K562 (cell line): Measurements from ENCODE around the gene CPNE1. TPM values are rescaled to one million over a fixed set of nuclear protein-coding genes. Genes with fewer than 3 reads are reported as not detected.
"Not testable (repeated sequence)": the region's sequence is repeated elsewhere in the genome, so short reads cannot be mapped to it uniquely, and the experiment has no call there.

Experiments used
- ATAC-seq: fragments of 200-7000 bp; cut with Tn5 transposase; 3 replicates; pipeline ENCODE4 v1.9.1; 2020; ENCODE audit warnings: moderate library complexity
- BruUV-seq: library from RNA; stranded (reverse); fragments of 400-500 nt; replicated peaks from 2 replicates; lab custom pipeline; 2021; lab: Mats Ljungman, UMichigan
- CTCF ChIA-PET: fragments of 300-600 bp; formaldehyde crosslinking; extraction: SDS; loops from one replicate; lab custom pipeline; 2021; ENCODE audit warnings: low intra/inter-chr PET ratio; lab: Yijun Ruan, JAX
- POLR2A ChIA-PET: fragments of 300-600, 350-650 bp; sonication (Branson Sonifier 250); formaldehyde crosslinking; extraction: SDS; loops from one replicate; lab custom pipeline; 2021; ENCODE audit warnings: antibody characterized with exemption, inconsistent platforms; lab: Yijun Ruan, JAX
- DNase-seq, 4 experiments: peaks; one replicate each; pipeline versions ENCODE4 v3.0.0 to v3.0.0-alpha.2; 2011 to 2018; ENCODE audit warnings: low spot score in 3 of 4, mixed read lengths in 3 of 4; ENCODE audit errors: extremely low read depth in 1 of 4
- FAIRE-seq: peaks from 2 replicates; lab custom pipeline; 2011; peaks lifted over from hg19 to GRCh38; lab: Jason Lieb, UNC
- H2AFZ ChIP-seq: 2 replicates; pipeline ENCODE4 v1.6.0; 2011; ENCODE audit warnings: low read depth, low read length, control low read depth, inconsistent platforms
- H3K27ac ChIP-seq: fragments of 200-600 bp; 3 replicates; pipeline ENCODE4 v1.8.0; 2011; ENCODE audit warnings: low read depth, mild to moderate bottlenecking, control low read depth, inconsistent platforms, low read length, moderate library complexity, mixed read lengths; ENCODE audit errors: extremely low read depth
- H3K27me3 ChIP-seq, 2 experiments: fragments of 300-600 bp in 1 of 2; 2 replicates in 1 of 2; 3 replicates in 1 of 2; pipeline versions ENCODE4 v1.6.0 to v1.8.0; 2011; ENCODE audit warnings: inconsistent platforms in 2 of 2, low read length in 2 of 2, mild to moderate bottlenecking in 1 of 2, mixed read lengths in 1 of 2, moderate library complexity in 1 of 2; ENCODE audit not compliant: control insufficient read depth in 2 of 2, insufficient read depth in 2 of 2
- H3K36me3 ChIP-seq: fragments of 300-600 bp; 3 replicates; pipeline ENCODE4 v1.8.0; 2011; ENCODE audit warnings: mild to moderate bottlenecking, low read length, inconsistent platforms; ENCODE audit not compliant: control insufficient read depth, insufficient read depth
- H3K4me1 ChIP-seq, 2 experiments: fragments of 200-600 bp in 1 of 2; replicated peaks in 1 of 2; 2 replicates in 1 of 2; 3 replicates in 1 of 2; pipeline versions ENCODE4 v1.5.1 to v1.8.0; 2011; ENCODE audit warnings: inconsistent platforms in 2 of 2, low read length in 2 of 2, mild to moderate bottlenecking in 1 of 2, mixed read lengths in 1 of 2, moderate library complexity in 1 of 2; ENCODE audit not compliant: control insufficient read depth in 2 of 2, insufficient read depth in 2 of 2
- H3K4me2 ChIP-seq: 2 replicates; pipeline ENCODE4 v1.6.1; 2011; ENCODE audit warnings: low read length, control low read depth, inconsistent platforms, mixed read lengths; ENCODE audit not compliant: insufficient read depth
- H3K4me3 ChIP-seq: fragments of 200-600 bp; sonication (generic), shearing (Covaris generic); 2 replicates; pipeline ENCODE4 v1.5.1; 2016; ENCODE audit warnings: control low read depth, inconsistent platforms
- H3K79me2 ChIP-seq: fragments of 200-600 bp; 3 replicates; pipeline ENCODE4 v1.8.0; 2011; ENCODE audit warnings: low read length, inconsistent platforms; ENCODE audit not compliant: control insufficient read depth, insufficient read depth
- H3K9ac ChIP-seq, 2 experiments: 2 replicates each; pipeline versions ENCODE4 v1.6.0 to v1.6.1; 2011; ENCODE audit warnings: low read depth in 2 of 2, low read length in 2 of 2, control low read depth in 1 of 2, inconsistent platforms in 1 of 2, mild to moderate bottlenecking in 1 of 2, mixed read lengths in 1 of 2; ENCODE audit not compliant: insufficient read depth in 1 of 2
- H3K9me1 ChIP-seq: one replicate; pipeline ENCODE4 v1.6.0; 2011; ENCODE audit warnings: inconsistent platforms, mild to moderate bottlenecking, low read length, moderate library complexity; ENCODE audit not compliant: control insufficient read depth, insufficient read depth
- H3K9me3 ChIP-seq: replicated peaks from 2 replicates; pipeline ENCODE4 v1.5.1; 2011; ENCODE audit warnings: low read depth, low read length, inconsistent platforms; ENCODE audit not compliant: control insufficient read depth, insufficient read depth
- H4K20me1 ChIP-seq: replicated peaks from 2 replicates; pipeline ENCODE4 v1.6.1; 2011; ENCODE audit warnings: low read length, inconsistent platforms, mixed read lengths; ENCODE audit not compliant: control insufficient read depth, insufficient read depth
- KHSRP ChIP-seq: fragments of 450-650 bp; IDR thresholded peaks from 2 replicates; pipeline ENCODE4 v1.6.1; 2017
- POLR2AphosphoS5 ChIP-seq: IDR thresholded peaks from 2 replicates; pipeline ENCODE4 v1.6.1; 2011; ENCODE audit warnings: mild to moderate bottlenecking, low read depth, low read length, moderate library complexity; ENCODE audit not compliant: control insufficient read depth, insufficient read depth
- POLR2B ChIP-seq: fragments of 450-650 bp; IDR thresholded peaks from 2 replicates; pipeline ENCODE4 v1.6.1; 2018; ENCODE audit warnings: low read depth; ENCODE audit not compliant: partially characterized antibody
- RBFOX2 ChIP-seq: fragments of 200-400 bp; formaldehyde crosslinking; IDR thresholded peaks from 2 replicates; pipeline ENCODE4 v1.6.1; 2017; ENCODE audit warnings: low read depth, mild to moderate bottlenecking, low read length, moderate library complexity
- ZNF140 ChIP-seq: fragments of 250-450 bp; sonication (Bioruptor Pico); IDR thresholded peaks from 2 replicates; pipeline ENCODE4 v1.8.0; 2021; ENCODE audit warnings: moderate library complexity, mild to moderate bottlenecking, inconsistent platforms
- WGBS: fragments of 100-300 bp; shearing (Covaris generic); methylation state at CpG from one replicate; pipeline ENCODE4 v1.1.6; 2016; ENCODE audit warnings: low coverage, mixed read lengths; ENCODE audit not compliant: insufficient coverage; ENCODE audit errors: missing lambda C conversion rate; 5-methylcytosine and 5-hydroxymethylcytosine counted together
- in situ Hi-C: fragments of 300-500 bp; cut with MboI; formaldehyde crosslinking; loops from 4 replicates; pipeline ENCODE4 v1.15.0; 2018; ENCODE audit warnings: inconsistent platforms, mixed read lengths
- intact Hi-C: fragments of 100-400 bp; cut with micrococcal nuclease; formaldehyde crosslinking; loops from 2 replicates; pipeline ENCODE4 v1.14.2; 2022
- polyA plus RNA-seq, 8 experiments: library from polyadenylated mRNA; depleted of rRNA in 4 of 8; stranded (reverse) in 5 of 8; unstranded in 3 of 8; fragments of >200 nt; fragmentation: Nextera tagmentation in 2 of 8; fragmentation: Illumina TruSeq in 1 of 8; extraction: Ambion mirVana in 2 of 8; extraction: Trizol in 1 of 8; gene quantifications; 2 replicates each; pipeline versions ENCODE4 v1.2.1 to v1.2.3, GENCODE V29; 2011 to 2014; ENCODE audit warnings: inconsistent platforms in 1 of 8, missing spikeins in 1 of 8
- total RNA-seq, 7 experiments: library from RNA; depleted of rRNA in 6 of 7; stranded (reverse); fragments of >200 nt in 6 of 7; fragmentation: Illumina TruSeq in 2 of 7; extraction: Trizol in 2 of 7; gene quantifications; 2 replicates each; pipeline versions ENCODE4 v1.2.1 to v1.2.3, GENCODE V29; 2011 to 2021; ENCODE audit warnings: low replicate concordance in 1 of 7

The CPNE1 gene
- total and polyA plus RNA-seq, 9 of the 15 experiments (the other 6 are each of a cell fraction or from before 2014, with no cell fraction given): 42.1 to 102 (median 56.0) TPM

GRCh38 chr20:35705894-35706293 is 41.2 kb upstream of the CPNE1 start:
- H3K27ac ChIP-seq, BruUV-seq: not testable (repeated sequence)
- WGBS: 96% methylated on average over 11 of the region's 11 CpGs

GRCh38 chr20:35704514-35705261 is 40.0 kb upstream of the CPNE1 start:
- H3K9me1 ChIP-seq: no peaks in the 10 kb centered on the region
- no peak overlapping the region for H2AFZ ChIP-seq
- CTCF ChIA-PET: no interaction called here
- H3K4me3 ChIP-seq: no peak overlapping the region
- DNase-seq (no peak), ATAC-seq (no peak), FAIRE-seq (peak; percentile 69)
- in situ Hi-C loops: no loop called here
- 91% methylated on average over 5 of the region's 5 CpGs for WGBS
- no peaks in the 10 kb centered on the region; the same call in 1 of the 2 replicates for H4K20me1 ChIP-seq
- H3K9me3 ChIP-seq: no peaks in the 10 kb centered on the region
- no peak overlapping the region for H3K27ac ChIP-seq
- peaks cover 30% of the 10 kb centered on the region for H3K79me2 ChIP-seq
- peaks cover 91% of the 10 kb centered on the region for H3K36me3 ChIP-seq
- H3K9ac ChIP-seq: no peak overlapping the region
- H3K4me2 ChIP-seq: no peak overlapping the region
- intact Hi-C loops: no loop called here
- peaks cover 0 to under 1% of the 10 kb centered on the region in 2 experiments; a peak in 3 of 5 replicates for H3K4me1 ChIP-seq
- TSS peak; percentile 4 for BruUV-seq
- TF ChIP-seq KHSRP (0 out of 2 replicates have a peak, but pooled peaks have one; percentile 10), ZNF140 (no peak), POLR2B (peak; percentile 29), POLR2AphosphoS5 (peak; percentile 7; the same call in 1 of the 2 replicates), RBFOX2 (0 out of 2 replicates have a peak, but pooled peaks have one; percentile 18)
- TF ChIP-seq, all 486 proteins: peak for 4
- H3K27me3 ChIP-seq: no peaks in the 10 kb centered on the region
- POLR2A ChIA-PET: interaction anchor here (0.6 to 12.6 kb wide), 7 partner anchors 9 to 273 kb away, joined by 3 to 102 read pairs (median 4); partner anchors contain the start of gene PHF20

More at GRCh38 chr20:35705894-35706293, 41.2 kb upstream of the CPNE1 start:
- H3K9ac ChIP-seq, in situ Hi-C loops, H3K4me2 ChIP-seq, H3K4me3 ChIP-seq, ATAC-seq, H4K20me1 ChIP-seq, H3K9me3 ChIP-seq, H2AFZ ChIP-seq, intact Hi-C loops, DNase-seq, H3K27me3 ChIP-seq, CTCF ChIA-PET, H3K9me1 ChIP-seq, H3K4me1 ChIP-seq, FAIRE-seq: not testable (repeated sequence)
- Histone ChIP-seq H3K79me2 (peaks cover 30% of the 10 kb centered on the region), H3K36me3 (peaks cover 97% of the 10 kb centered on the region)
- POLR2A ChIA-PET: interaction anchor here (0.7 to 12.6 kb wide), 6 partner anchors 9 to 169 kb away, joined by 3 to 102 read pairs (median 4); partner anchors contain the start of gene PHF20
- TF ChIP-seq POLR2B: peak; percentile 25
